Psoas muscle (tissue), 8 donors: ENCODE measurements around the gene ADORA1. TPM values are rescaled to one million over a fixed set of nuclear protein-coding genes. Genes with fewer than 3 reads are reported as not detected.

Experiments used
- ATAC-seq, 4 donors: fragments of 200-7000 bp; cut with Tn5 transposase; one replicate each; pipeline ENCODE4 v1.9.1; 2020; ENCODE audit warnings: moderate library complexity in 3 of 4, mild to moderate bottlenecking in 2 of 4
- DNase-seq, 2 donors: peaks; one replicate each; pipeline ENCODE4 v3.0.0-alpha.2; 2020
- H3K27ac ChIP-seq: fragments of 200-600 bp; one replicate; pipeline ENCODE4 v1.8.0; 2022
- H3K27me3 ChIP-seq, 3 donors: fragments of 200-600 bp in 1 of 3; one replicate each; pipeline versions ENCODE4 v1.6.1 to v1.8.0; 2013 to 2022; ENCODE audit warnings: low read length in 2 of 3, mild to moderate bottlenecking in 2 of 3, moderate library complexity in 1 of 3; ENCODE audit not compliant: insufficient read depth in 3 of 3
- H3K36me3 ChIP-seq, 2 donors: fragments of 200-600 bp in 1 of 2; one replicate each; pipeline versions ENCODE4 v1.6.1 to v1.8.0; 2013 to 2022; ENCODE audit warnings: low read depth in 1 of 2, mild to moderate bottlenecking in 1 of 2, moderate library complexity in 1 of 2; ENCODE audit not compliant: insufficient read depth in 1 of 2
- H3K4me1 ChIP-seq: fragments of 200-600 bp; one replicate; pipeline ENCODE4 v1.8.0; 2022
- H3K4me3 ChIP-seq: fragments of 200-600 bp; one replicate; pipeline ENCODE4 v1.8.0; 2022; ENCODE audit warnings: mild to moderate bottlenecking
- H3K9me3 ChIP-seq: fragments of 200-600 bp; one replicate; pipeline ENCODE4 v1.8.0; 2022
- WGBS, 3 donors: extraction: QIAGEN DNeasy Blood & Tissue Kit; methylation state at CpG; one replicate each; pipeline versions ENCODE4 v1.1.6 to v1.1.7; 2013; 5-methylcytosine and 5-hydroxymethylcytosine counted together
- intact Hi-C, 2 donors: fragments of 100-400 bp; cut with DNase I; formaldehyde crosslinking; loops; one replicate each; pipeline versions ENCODE4 v1.11.0 to v1.14.2; 2022
- polyA plus RNA-seq, 3 donors: library from polyadenylated mRNA; stranded (reverse); fragments of 200-250 nt; gene quantifications; one replicate each; pipeline ENCODE4 v1.2.3, GENCODE V29; 2013
- total RNA-seq, 4 donors: library from RNA; stranded (reverse); fragmentation: NEBNext Ultra II Directional in 2 of 4; extraction: Animal tissue kit (Norgen Biotek cat#: 25700) in 2 of 4; gene quantifications; one replicate each; pipeline versions ENCODE4 v1.2.1 to v1.2.4, GENCODE V29; 2021 to 2023
- TF ChIP-seq, protein P1 (sequence below): fragments of 200-600 bp; IDR thresholded peaks from one replicate; pipeline ENCODE4 v1.8.0; 2022; ENCODE audit warnings: antibody characterized with exemption
- donor health status: healthy with polysubstance abuse.
- donor health status: DM: no; HTN: no; CAD: no; lungs with moderate emphysema.
- donor health status: Bipolar disorder and iron deficiency.
- donor health status: healthy.
- donor health status: DM: yes; HTN: yes; CAD: no.
- donor health status: DM: no; HTN: no; CAD: no.
- donor health status: DM: no; HTN: no; CAD: no.
- donor health status: DM: yes; HTN: yes; CAD: no.

The ADORA1 gene
- total and polyA plus RNA-seq, 7 donors: 1.1 to 10.4 (median 1.8) TPM

DNA sequence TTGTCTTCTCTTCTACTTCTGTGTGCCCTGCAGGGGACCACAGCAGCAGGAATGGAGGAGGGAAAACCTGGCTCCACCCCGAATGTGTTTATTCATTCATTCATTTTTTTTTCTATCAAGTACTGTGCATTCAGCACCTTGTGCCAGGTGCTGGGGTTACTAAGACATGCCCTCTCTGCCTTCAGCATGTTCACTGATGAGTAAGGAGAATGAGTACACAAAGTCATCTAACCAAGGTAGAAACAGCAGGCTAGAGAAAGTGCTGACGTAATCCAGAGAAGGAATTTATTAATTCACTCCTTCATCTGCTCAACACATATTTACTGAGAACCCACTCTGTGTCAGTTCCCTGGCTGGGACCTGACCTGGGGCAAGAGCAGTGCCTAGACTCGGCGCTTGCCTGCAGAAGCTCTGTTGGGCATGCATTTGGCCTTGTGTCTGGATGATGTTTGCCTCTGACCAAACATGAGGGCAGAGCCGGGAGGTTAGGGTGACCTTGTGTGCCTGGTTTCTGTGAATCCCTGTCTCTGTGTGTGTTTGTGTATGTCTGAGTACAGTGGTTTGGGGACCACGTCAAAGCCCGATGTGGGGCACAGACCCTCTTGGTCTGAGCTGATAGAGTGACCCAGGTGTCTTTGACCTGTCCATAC, 38.4 kb upstream of the ADORA1 start:
- intact Hi-C loops: loop anchor here in 1 of 2 donors (5.0 kb wide), 1 partner anchor 38 kb away; the partner anchor contains the start of gene ADORA1
- ATAC-seq (no peak), DNase-seq (no peak)
- TF ChIP-seq, protein P1, sequence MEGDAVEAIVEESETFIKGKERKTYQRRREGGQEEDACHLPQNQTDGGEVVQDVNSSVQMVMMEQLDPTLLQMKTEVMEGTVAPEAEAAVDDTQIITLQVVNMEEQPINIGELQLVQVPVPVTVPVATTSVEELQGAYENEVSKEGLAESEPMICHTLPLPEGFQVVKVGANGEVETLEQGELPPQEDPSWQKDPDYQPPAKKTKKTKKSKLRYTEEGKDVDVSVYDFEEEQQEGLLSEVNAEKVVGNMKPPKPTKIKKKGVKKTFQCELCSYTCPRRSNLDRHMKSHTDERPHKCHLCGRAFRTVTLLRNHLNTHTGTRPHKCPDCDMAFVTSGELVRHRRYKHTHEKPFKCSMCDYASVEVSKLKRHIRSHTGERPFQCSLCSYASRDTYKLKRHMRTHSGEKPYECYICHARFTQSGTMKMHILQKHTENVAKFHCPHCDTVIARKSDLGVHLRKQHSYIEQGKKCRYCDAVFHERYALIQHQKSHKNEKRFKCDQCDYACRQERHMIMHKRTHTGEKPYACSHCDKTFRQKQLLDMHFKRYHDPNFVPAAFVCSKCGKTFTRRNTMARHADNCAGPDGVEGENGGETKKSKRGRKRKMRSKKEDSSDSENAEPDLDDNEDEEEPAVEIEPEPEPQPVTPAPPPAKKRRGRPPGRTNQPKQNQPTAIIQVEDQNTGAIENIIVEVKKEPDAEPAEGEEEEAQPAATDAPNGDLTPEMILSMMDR: no peak
- 66 to 78% (median 76%) methylated on average over 7 of the region's 7 CpGs for WGBS, 3 donors
- Histone ChIP-seq H3K27ac (no peak overlapping the region), H3K4me1 (peaks cover 14% of the 10 kb centered on the region), H3K9me3 (no peaks in the 10 kb centered on the region), H3K36me3 (peaks cover 0 to 8% of the 10 kb centered on the region in 2 donors), H3K27me3 (no peaks in the 10 kb centered on the region), H3K4me3 (no peak overlapping the region)

DNA sequence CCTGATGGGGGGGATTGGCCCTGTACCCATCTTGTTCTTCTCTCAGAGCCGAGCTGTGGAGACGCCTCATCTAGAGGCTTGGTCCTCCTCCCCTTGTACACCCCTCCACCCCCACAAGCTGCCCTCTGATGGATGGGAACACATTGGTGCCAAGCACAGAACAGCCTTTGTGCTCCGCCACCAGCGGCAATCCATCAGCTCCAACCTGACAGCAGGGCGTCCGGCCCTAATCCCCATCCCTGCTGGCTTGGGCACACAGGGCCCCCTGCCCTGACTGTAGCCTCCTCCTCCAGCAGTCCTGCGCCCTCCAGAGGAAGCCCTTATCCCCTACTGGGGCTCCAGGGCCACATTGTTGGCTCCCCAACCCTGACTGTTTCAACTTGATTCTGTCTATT, 37.9 kb upstream of the ADORA1 start:
- Histone ChIP-seq H3K9me3 (no peaks in the 10 kb centered on the region), H3K36me3 (peaks cover 0 to 3% of the 10 kb centered on the region in 2 donors), H3K27ac (no peak overlapping the region), H3K4me3 (no peak overlapping the region), H3K27me3 (no peaks in the 10 kb centered on the region), H3K4me1 (peaks cover 14% of the 10 kb centered on the region)
- ATAC-seq: no peak
- no peak for DNase-seq
- TF ChIP-seq, protein P1: no peak
- WGBS, 3 donors: 58 to 88% (median 65%) methylated on average over 7 of the region's 7 CpGs
- intact Hi-C loops: loop anchor here in 1 of 2 donors (5.0 kb wide), 1 partner anchor 38 kb away; the partner anchor contains the start of gene ADORA1

DNA sequence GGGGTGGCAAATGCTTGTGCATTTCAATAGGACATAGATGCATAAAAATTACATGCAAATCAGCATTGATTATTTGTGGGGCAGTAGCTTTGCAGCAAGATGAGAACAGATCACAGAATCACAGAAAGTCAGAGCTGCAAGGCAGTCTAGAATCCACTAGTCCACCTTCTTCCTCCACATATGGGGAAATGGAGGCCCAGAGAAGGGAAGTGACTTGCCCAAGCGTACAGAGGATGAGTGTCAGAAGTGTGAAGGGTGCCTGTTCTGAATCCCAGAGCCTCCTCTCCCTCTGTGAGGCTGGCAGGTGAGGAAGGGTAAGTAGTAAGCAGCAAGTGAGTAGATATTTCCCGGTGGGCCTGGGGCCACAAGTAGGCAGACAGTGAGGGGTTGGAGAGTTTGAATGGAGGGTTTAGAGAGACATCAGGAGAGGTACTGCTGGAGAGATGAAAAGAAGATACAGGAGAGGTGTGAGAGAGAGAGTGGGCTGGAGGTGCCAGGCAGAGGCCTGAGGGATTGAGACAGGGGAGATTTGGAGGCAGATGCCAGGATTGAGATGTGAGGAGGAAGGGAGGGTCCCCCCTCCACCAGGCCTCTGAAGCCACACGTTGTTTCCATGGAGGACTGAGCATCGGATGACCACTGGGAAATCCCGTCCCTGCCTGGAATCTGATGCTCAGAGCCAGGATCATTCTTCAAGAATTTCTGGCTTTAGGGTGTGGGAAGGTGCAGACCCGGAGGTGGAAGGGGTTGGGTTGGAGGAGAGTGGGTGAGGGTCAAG, 36.9 kb upstream of the ADORA1 start:
- WGBS, 3 donors: 43 to 60% (median 44%) methylated on average over 6 of the region's 6 CpGs
- H3K4me3 ChIP-seq: no peak overlapping the region
- intact Hi-C loops: no loop called here
- ATAC-seq (no peak), DNase-seq (no peak)
- TF ChIP-seq, protein P1: no peak
- peaks cover 14% of the 10 kb centered on the region for H3K4me1 ChIP-seq
- peaks cover 8% of the 10 kb centered on the region for H3K9me3 ChIP-seq
- no peaks in the 10 kb centered on the region for H3K27me3 ChIP-seq
- no peak overlapping the region for H3K27ac ChIP-seq
- no peaks in the 10 kb centered on the region for H3K36me3 ChIP-seq

DNA sequence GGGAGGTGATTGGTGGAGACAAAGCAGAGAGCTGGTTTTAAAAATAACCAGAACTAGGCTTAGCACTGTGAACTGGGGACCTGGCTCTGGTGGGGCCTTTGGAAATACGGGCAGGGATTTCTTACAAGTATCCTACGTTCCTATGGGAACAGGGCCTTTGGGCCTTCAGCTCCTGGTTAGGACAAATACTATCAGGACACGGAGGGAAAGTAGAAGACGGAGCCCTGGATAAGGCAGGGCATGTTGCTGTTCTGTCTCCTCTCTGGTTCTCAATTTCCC, 36.4 kb upstream of the ADORA1 start:
- H3K9me3 ChIP-seq: peaks cover 8% of the 10 kb centered on the region
- H3K4me1 ChIP-seq: peaks cover 12% of the 10 kb centered on the region
- no peak for DNase-seq
- intact Hi-C loops: no loop called here
- H3K27me3 ChIP-seq: no peaks in the 10 kb centered on the region
- TF ChIP-seq, protein P1: no peak
- ATAC-seq: no peak
- no peaks in the 10 kb centered on the region for H3K36me3 ChIP-seq
- no peak overlapping the region for H3K4me3 ChIP-seq
- WGBS, 3 donors: 51 to 84% (median 68%) methylated on average over 4 of the region's 4 CpGs
- no peak overlapping the region for H3K27ac ChIP-seq
